K562 (cell line): ENCODE data around the gene APOM. TPM values are rescaled to one million over a fixed set of nuclear protein-coding genes. Genes with fewer than 3 reads are reported as not detected.

ENCODE experiments used
- BHLHE40 ChIP-seq: IDR thresholded peaks from 2 replicates; pipeline ENCODE4 v1.6.1; 2011; ENCODE audit warnings: low read length, improper control_type of control experiment
- CXXC5 ChIP-seq: fragments of 250-450 bp; sonication (Bioruptor Pico); IDR thresholded peaks from 2 replicates; pipeline ENCODE4 v1.8.0; 2022; ENCODE audit warnings: inconsistent platforms, mild to moderate bottlenecking, moderate library complexity
- FOXJ2 ChIP-seq: fragments of 200-800 bp; sonication (Bioruptor generic); IDR thresholded peaks from 2 replicates; pipeline ENCODE4 v1.6.1; 2016; ENCODE audit warnings: missing genetic modification characterization, missing compliant biosample characterization
- HDGF ChIP-seq: fragments of 450-650 bp; IDR thresholded peaks from 2 replicates; pipeline ENCODE4 v1.6.1; 2016
- TRIM24 ChIP-seq, 2 experiments: fragments of 450-650 bp; IDR thresholded peaks; 2 replicates each; pipeline ENCODE4 v1.6.1; 2016
- ZNF311 ChIP-seq: fragments of 250-450 bp; sonication (Bioruptor Pico); IDR thresholded peaks from 2 replicates; pipeline ENCODE4 v1.4.0; 2020; ENCODE audit warnings: mild to moderate bottlenecking, moderate library complexity
- ZNF668 ChIP-seq: fragments of 250-450 bp; sonication (Bioruptor Pico); IDR thresholded peaks from 2 replicates; pipeline ENCODE4 v1.8.0; 2022; ENCODE audit warnings: mild to moderate bottlenecking, inconsistent platforms
- polyA plus RNA-seq, 8 experiments: library from polyadenylated mRNA; depleted of rRNA in 4 of 8; stranded (reverse) in 5 of 8; unstranded in 3 of 8; fragments of >200 nt; fragmentation: Nextera tagmentation in 2 of 8; fragmentation: Illumina TruSeq in 1 of 8; extraction: Ambion mirVana in 2 of 8; extraction: Trizol in 1 of 8; gene quantifications; 2 replicates each; pipeline versions ENCODE4 v1.2.1 to v1.2.3, GENCODE V29; 2011 to 2014; ENCODE audit warnings: inconsistent platforms in 1 of 8, missing spikeins in 1 of 8
- total RNA-seq, 7 experiments: library from RNA; depleted of rRNA in 6 of 7; stranded (reverse); fragments of >200 nt in 6 of 7; fragmentation: Illumina TruSeq in 2 of 7; extraction: Trizol in 2 of 7; gene quantifications; 2 replicates each; pipeline versions ENCODE4 v1.2.1 to v1.2.3, GENCODE V29; 2011 to 2021; ENCODE audit warnings: low replicate concordance in 1 of 7
- TF ChIP-seq, protein P1 (sequence below): fragments of 450-650 bp; IDR thresholded peaks from 2 replicates; pipeline ENCODE4 v1.6.1; 2016; ENCODE audit warnings: mild to moderate bottlenecking, moderate library complexity
- TF ChIP-seq, protein P2 (sequence below): sonication (generic); formaldehyde crosslinking; IDR thresholded peaks from 2 replicates; pipeline ENCODE4 v1.8.0; 2023; ENCODE audit warnings: mild to moderate bottlenecking, missing genetic modification reagents
- TF ChIP-seq, protein P3 (sequence below): sonication (generic); formaldehyde crosslinking; IDR thresholded peaks from 2 replicates; pipeline ENCODE4 v1.8.0; 2022; ENCODE audit warnings: mild to moderate bottlenecking, missing genetic modification reagents
- TF ChIP-seq, protein P4 (sequence below), 3 experiments: fragments of 200-800 bp in 1 of 3; sonication (Bioruptor generic) in 1 of 3; sonication (generic) in 1 of 3; formaldehyde crosslinking in 1 of 3; IDR thresholded peaks; 2 replicates each; pipeline versions ENCODE4 v1.6.1 to v1.8.0; 2016 to 2022; ENCODE audit warnings: mild to moderate bottlenecking in 2 of 3, missing compliant biosample characterization in 2 of 3, missing genetic modification characterization in 2 of 3, missing genetic modification reagents in 1 of 3

Gene APOM
- total and polyA plus RNA-seq, 9 of the 15 experiments (the other 6 are each of a cell fraction or from before 2014, with no cell fraction given), result 5.7 to 24.3 (median 10.4) TPM

DNA sequence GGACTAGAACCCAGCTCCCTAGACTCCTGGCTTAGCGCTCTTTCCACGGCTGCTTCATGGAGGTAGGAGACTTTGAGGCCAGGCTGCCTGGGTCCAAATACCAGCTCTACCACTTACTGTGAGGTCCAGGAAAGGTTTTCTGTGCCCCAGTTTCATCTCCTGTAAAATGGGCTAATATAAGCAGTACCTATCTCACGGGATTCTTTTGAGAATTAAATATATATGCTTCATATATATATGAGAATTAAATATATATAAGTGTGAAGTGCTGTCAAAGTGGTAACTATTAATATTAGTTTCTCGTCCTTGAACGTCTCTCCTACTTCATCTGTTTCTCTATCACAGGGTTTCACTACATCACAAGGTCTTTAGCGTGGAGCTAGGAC lies 35.4 kb downstream of the APOM start (continued):
- TF ChIP-seq, protein P1, sequence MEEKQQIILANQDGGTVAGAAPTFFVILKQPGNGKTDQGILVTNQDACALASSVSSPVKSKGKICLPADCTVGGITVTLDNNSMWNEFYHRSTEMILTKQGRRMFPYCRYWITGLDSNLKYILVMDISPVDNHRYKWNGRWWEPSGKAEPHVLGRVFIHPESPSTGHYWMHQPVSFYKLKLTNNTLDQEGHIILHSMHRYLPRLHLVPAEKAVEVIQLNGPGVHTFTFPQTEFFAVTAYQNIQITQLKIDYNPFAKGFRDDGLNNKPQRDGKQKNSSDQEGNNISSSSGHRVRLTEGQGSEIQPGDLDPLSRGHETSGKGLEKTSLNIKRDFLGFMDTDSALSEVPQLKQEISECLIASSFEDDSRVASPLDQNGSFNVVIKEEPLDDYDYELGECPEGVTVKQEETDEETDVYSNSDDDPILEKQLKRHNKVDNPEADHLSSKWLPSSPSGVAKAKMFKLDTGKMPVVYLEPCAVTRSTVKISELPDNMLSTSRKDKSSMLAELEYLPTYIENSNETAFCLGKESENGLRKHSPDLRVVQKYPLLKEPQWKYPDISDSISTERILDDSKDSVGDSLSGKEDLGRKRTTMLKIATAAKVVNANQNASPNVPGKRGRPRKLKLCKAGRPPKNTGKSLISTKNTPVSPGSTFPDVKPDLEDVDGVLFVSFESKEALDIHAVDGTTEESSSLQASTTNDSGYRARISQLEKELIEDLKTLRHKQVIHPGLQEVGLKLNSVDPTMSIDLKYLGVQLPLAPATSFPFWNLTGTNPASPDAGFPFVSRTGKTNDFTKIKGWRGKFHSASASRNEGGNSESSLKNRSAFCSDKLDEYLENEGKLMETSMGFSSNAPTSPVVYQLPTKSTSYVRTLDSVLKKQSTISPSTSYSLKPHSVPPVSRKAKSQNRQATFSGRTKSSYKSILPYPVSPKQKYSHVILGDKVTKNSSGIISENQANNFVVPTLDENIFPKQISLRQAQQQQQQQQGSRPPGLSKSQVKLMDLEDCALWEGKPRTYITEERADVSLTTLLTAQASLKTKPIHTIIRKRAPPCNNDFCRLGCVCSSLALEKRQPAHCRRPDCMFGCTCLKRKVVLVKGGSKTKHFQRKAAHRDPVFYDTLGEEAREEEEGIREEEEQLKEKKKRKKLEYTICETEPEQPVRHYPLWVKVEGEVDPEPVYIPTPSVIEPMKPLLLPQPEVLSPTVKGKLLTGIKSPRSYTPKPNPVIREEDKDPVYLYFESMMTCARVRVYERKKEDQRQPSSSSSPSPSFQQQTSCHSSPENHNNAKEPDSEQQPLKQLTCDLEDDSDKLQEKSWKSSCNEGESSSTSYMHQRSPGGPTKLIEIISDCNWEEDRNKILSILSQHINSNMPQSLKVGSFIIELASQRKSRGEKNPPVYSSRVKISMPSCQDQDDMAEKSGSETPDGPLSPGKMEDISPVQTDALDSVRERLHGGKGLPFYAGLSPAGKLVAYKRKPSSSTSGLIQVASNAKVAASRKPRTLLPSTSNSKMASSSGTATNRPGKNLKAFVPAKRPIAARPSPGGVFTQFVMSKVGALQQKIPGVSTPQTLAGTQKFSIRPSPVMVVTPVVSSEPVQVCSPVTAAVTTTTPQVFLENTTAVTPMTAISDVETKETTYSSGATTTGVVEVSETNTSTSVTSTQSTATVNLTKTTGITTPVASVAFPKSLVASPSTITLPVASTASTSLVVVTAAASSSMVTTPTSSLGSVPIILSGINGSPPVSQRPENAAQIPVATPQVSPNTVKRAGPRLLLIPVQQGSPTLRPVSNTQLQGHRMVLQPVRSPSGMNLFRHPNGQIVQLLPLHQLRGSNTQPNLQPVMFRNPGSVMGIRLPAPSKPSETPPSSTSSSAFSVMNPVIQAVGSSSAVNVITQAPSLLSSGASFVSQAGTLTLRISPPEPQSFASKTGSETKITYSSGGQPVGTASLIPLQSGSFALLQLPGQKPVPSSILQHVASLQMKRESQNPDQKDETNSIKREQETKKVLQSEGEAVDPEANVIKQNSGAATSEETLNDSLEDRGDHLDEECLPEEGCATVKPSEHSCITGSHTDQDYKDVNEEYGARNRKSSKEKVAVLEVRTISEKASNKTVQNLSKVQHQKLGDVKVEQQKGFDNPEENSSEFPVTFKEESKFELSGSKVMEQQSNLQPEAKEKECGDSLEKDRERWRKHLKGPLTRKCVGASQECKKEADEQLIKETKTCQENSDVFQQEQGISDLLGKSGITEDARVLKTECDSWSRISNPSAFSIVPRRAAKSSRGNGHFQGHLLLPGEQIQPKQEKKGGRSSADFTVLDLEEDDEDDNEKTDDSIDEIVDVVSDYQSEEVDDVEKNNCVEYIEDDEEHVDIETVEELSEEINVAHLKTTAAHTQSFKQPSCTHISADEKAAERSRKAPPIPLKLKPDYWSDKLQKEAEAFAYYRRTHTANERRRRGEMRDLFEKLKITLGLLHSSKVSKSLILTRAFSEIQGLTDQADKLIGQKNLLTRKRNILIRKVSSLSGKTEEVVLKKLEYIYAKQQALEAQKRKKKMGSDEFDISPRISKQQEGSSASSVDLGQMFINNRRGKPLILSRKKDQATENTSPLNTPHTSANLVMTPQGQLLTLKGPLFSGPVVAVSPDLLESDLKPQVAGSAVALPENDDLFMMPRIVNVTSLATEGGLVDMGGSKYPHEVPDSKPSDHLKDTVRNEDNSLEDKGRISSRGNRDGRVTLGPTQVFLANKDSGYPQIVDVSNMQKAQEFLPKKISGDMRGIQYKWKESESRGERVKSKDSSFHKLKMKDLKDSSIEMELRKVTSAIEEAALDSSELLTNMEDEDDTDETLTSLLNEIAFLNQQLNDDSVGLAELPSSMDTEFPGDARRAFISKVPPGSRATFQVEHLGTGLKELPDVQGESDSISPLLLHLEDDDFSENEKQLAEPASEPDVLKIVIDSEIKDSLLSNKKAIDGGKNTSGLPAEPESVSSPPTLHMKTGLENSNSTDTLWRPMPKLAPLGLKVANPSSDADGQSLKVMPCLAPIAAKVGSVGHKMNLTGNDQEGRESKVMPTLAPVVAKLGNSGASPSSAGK, result no peak
- TF ChIP-seq ZNF311 (CRISPR knock-in tag), result no peak
- TF ChIP-seq BHLHE40, result 0 out of 2 replicates have a peak, but pooled peaks have one; percentile 0
- TF ChIP-seq, protein P2, sequence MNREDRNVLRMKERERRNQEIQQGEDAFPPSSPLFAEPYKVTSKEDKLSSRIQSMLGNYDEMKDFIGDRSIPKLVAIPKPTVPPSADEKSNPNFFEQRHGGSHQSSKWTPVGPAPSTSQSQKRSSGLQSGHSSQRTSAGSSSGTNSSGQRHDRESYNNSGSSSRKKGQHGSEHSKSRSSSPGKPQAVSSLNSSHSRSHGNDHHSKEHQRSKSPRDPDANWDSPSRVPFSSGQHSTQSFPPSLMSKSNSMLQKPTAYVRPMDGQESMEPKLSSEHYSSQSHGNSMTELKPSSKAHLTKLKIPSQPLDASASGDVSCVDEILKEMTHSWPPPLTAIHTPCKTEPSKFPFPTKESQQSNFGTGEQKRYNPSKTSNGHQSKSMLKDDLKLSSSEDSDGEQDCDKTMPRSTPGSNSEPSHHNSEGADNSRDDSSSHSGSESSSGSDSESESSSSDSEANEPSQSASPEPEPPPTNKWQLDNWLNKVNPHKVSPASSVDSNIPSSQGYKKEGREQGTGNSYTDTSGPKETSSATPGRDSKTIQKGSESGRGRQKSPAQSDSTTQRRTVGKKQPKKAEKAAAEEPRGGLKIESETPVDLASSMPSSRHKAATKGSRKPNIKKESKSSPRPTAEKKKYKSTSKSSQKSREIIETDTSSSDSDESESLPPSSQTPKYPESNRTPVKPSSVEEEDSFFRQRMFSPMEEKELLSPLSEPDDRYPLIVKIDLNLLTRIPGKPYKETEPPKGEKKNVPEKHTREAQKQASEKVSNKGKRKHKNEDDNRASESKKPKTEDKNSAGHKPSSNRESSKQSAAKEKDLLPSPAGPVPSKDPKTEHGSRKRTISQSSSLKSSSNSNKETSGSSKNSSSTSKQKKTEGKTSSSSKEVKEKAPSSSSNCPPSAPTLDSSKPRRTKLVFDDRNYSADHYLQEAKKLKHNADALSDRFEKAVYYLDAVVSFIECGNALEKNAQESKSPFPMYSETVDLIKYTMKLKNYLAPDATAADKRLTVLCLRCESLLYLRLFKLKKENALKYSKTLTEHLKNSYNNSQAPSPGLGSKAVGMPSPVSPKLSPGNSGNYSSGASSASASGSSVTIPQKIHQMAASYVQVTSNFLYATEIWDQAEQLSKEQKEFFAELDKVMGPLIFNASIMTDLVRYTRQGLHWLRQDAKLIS (CRISPR knock-in tag), result 0 out of 2 replicates have a peak, but pooled peaks have one; percentile 55
- TF ChIP-seq, protein P3, sequence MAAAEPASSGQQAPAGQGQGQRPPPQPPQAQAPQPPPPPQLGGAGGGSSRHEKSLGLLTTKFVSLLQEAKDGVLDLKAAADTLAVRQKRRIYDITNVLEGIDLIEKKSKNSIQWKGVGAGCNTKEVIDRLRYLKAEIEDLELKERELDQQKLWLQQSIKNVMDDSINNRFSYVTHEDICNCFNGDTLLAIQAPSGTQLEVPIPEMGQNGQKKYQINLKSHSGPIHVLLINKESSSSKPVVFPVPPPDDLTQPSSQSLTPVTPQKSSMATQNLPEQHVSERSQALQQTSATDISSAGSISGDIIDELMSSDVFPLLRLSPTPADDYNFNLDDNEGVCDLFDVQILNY (CRISPR knock-in tag), result no peak
- no peak for TF ChIP-seq TRIM24 (IDR thresholded peaks at IDR 0.05)
- 0 out of 2 replicates have a peak, but pooled peaks have one; percentile 59 for TF ChIP-seq FOXJ2 (tag)
- TF ChIP-seq CXXC5 (CRISPR knock-in tag), result no peak
- no peak for TF ChIP-seq ZNF668 (CRISPR knock-in tag)
- TF ChIP-seq, protein P4, sequence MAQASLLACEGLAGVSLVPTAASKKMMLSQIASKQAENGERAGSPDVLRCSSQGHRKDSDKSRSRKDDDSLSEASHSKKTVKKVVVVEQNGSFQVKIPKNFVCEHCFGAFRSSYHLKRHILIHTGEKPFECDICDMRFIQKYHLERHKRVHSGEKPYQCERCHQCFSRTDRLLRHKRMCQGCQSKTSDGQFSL (CRISPR knock-in tag; IDR thresholded peaks at IDR 0.05), result no peak
- TF ChIP-seq, protein P4 (tag; IDR thresholded peaks at IDR 0.05), result 0 out of 4 replicates have a peak, but pooled peaks of 1 of the 2 experiments have one; percentile 19
- peak; percentile 14; the same call in 1 of the 2 replicates for TF ChIP-seq HDGF
